ENCODE results near the gene OR52K2. TPM values are rescaled to one million over a fixed set of nuclear protein-coding genes. Genes with fewer than 3 reads are reported as not detected.

OR52K2 gene
- total RNA-seq, 1 experiment from 2014 or later = not detected

DNA sequence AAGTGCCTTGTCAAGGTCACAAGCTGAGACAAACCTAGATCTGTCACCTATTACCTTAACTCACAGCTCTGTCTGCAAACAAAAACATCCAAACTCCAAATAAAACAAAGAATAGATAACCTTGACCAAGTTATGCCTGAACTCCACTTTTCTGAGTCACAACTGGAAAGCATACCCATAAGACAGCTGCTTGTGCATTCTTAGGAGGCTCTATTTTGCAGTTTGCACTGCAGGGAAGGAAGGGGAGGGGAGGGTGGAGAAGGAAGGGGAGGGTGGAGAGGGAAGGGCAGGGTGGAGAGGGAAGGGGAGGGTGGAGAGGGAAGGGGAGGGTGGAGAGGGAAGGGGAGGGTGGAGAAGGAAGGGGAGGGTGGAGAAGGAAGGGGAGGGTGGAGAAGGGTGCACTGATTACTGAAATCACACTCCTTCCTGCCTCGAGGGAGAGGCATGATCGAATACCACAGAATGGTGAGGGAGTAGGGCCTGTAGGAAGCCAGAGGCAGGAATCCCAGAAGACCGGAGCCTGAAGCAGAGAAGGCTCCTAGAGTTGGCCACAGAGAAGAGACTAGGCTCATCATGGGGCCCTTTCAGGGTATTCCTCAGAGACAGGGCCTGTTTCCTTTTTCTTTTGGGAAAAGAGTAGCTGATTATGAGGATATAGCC, 5.7 kb upstream of the OR52K2 start:
- no TSS peak for BruUV-seq (replicated peaks)
- Mint-ChIP-seq H3K4me1 (ENCODE audit: low read depth, unreplicated experiment) (no peaks in the 10 kb centered on the region), H3K27ac (ENCODE audit: unreplicated experiment) (no peak overlapping the region), H3K9me3 (ENCODE audit: low read depth, unreplicated experiment) (peaks cover 2% of the 10 kb centered on the region), H3K27me3 (ENCODE audit: unreplicated experiment) (peaks cover 4% of the 10 kb centered on the region), H3K36me3 (ENCODE audit: insufficient read depth, unreplicated experiment) (no peaks in the 10 kb centered on the region), H3K4me3 (ENCODE audit: low read depth, unreplicated experiment) (no peak overlapping the region)
- CTCF ChIA-PET = no interaction called here
- TF ChIP-seq CTCF (IDR thresholded peaks at IDR 0.05; ENCODE audit: unreplicated experiment) = no peak
- intact Hi-C loops (cut with micrococcal nuclease; ENCODE audit: unreplicated experiment) = no loop called here
- no peak for DNase-seq

DNA sequence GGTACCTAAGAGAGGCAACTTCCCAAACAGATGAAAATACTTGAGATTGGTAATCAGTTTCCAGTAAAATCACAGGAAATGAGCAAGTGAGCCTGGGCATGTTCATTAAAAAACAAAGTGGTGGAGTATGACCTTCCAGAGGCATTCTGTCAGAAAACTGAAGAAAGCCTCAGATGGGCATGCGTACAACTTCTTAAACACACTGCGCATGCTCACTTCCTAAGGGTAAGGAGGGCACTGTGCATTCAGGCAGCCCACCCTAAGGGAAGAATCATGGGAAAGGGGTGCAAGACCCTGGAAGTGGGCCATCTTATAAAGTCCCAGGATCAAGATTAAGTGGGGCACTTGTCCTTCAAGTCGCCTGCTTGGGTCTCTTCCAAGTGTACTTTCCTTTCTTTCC, 4.0 kb downstream of the OR52K2 start:
- intact Hi-C loops (cut with micrococcal nuclease; ENCODE audit: unreplicated experiment) = no loop called here
- H3K9me3 Mint-ChIP-seq (ENCODE audit: low read depth, unreplicated experiment) = peaks cover 2% of the 10 kb centered on the region
- no TSS peak for BruUV-seq (replicated peaks)
- TF ChIP-seq CTCF (IDR thresholded peaks at IDR 0.05; ENCODE audit: unreplicated experiment) = no peak
- CTCF ChIA-PET = no interaction called here
- no peak for DNase-seq
- no peak overlapping the region for H3K27ac Mint-ChIP-seq (ENCODE audit: unreplicated experiment)
- no peaks in the 10 kb centered on the region for H3K4me1 Mint-ChIP-seq (ENCODE audit: low read depth, unreplicated experiment)
- no peaks in the 10 kb centered on the region for H3K36me3 Mint-ChIP-seq (ENCODE audit: insufficient read depth, unreplicated experiment)
- peaks cover 38% of the 10 kb centered on the region for H3K27me3 Mint-ChIP-seq (ENCODE audit: unreplicated experiment)
- H3K4me3 Mint-ChIP-seq (ENCODE audit: low read depth, unreplicated experiment) = no peak overlapping the region

DNA sequence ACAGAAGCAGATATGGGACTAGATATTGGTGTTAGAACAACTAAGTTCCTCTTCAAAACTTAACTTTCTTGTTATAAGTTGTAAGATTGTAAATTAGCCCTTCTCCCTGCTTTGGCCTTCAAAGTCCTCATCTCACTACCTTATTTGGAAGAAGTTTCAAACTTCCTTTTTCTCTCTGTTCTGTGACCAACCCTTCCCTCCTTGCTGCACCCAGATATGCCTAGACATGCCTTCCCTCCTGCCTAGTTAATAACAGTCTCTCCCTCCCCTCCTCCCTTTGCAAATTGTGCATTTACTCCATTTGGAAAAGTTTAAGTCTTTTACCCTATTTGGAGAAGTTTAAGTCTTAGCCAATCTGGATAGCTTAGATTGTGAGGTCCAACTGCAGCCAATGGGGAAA, 4.9 kb downstream of the OR52K2 start:
- no peak for TF ChIP-seq CTCF (IDR thresholded peaks at IDR 0.05; ENCODE audit: unreplicated experiment)
- peaks cover 38% of the 10 kb centered on the region for H3K27me3 Mint-ChIP-seq (ENCODE audit: unreplicated experiment)
- no TSS peak for BruUV-seq (replicated peaks)
- CTCF ChIA-PET = no interaction called here
- no peak overlapping the region for H3K27ac Mint-ChIP-seq (ENCODE audit: unreplicated experiment)
- H3K4me3 Mint-ChIP-seq (ENCODE audit: low read depth, unreplicated experiment) = no peak overlapping the region
- H3K4me1 Mint-ChIP-seq (ENCODE audit: low read depth, unreplicated experiment) = no peaks in the 10 kb centered on the region
- peaks cover 2% of the 10 kb centered on the region for H3K9me3 Mint-ChIP-seq (ENCODE audit: low read depth, unreplicated experiment)
- intact Hi-C loops (cut with micrococcal nuclease; ENCODE audit: unreplicated experiment) = no loop called here
- DNase-seq = no peak
- H3K36me3 Mint-ChIP-seq (ENCODE audit: insufficient read depth, unreplicated experiment) = no peaks in the 10 kb centered on the region

- no peak for TF ChIP-seq CTCF (IDR thresholded peaks at IDR 0.05; ENCODE audit: unreplicated experiment)
- H3K27ac Mint-ChIP-seq (ENCODE audit: unreplicated experiment) = no peak overlapping the region
- H3K27me3 Mint-ChIP-seq (ENCODE audit: unreplicated experiment) = peaks cover 26% of the 10 kb centered on the region
- peaks cover 2% of the 10 kb centered on the region for H3K9me3 Mint-ChIP-seq (ENCODE audit: low read depth, unreplicated experiment)
- CTCF ChIA-PET = no interaction called here
- no peak for DNase-seq
- peaks cover 9% of the 10 kb centered on the region for H3K4me1 Mint-ChIP-seq (ENCODE audit: low read depth, unreplicated experiment)
- H3K4me3 Mint-ChIP-seq (ENCODE audit: low read depth, unreplicated experiment) = no peak overlapping the region
- no TSS peak for BruUV-seq (replicated peaks)
- intact Hi-C loops (cut with micrococcal nuclease; ENCODE audit: unreplicated experiment) = no loop called here
- H3K36me3 Mint-ChIP-seq (ENCODE audit: insufficient read depth, unreplicated experiment) = no peaks in the 10 kb centered on the region
These were observed 6.3 kb downstream of the OR52K2 start for GRCh38 chr11:4455419-4455818.

Data from Calu3 (cell line).